ENCODE data around the gene TMUB2. TPM values are rescaled to one million over a fixed set of nuclear protein-coding genes. Genes with fewer than 3 reads are reported as not detected.

Gene TMUB2
- total RNA-seq, 2 experiments from 2014 or later = 21.3 to 25.9 TPM

GRCh38 chr17:44241106-44241624 is 54.4 kb downstream of the TMUB2 start:
- Histone ChIP-seq H3K79me2 (ENCODE audit: insufficient read depth, low read depth, low read length) (no peaks in the 10 kb centered on the region), H4K20me1 (ENCODE audit: insufficient read depth, low read length) (no peaks in the 10 kb centered on the region), H2AFZ (ENCODE audit: low read length) (peak overlapping the region; percentile 71), H3K4me1 (ENCODE audit: insufficient read depth, low read length, poor library complexity, severe bottlenecking) (peaks cover 25% of the 10 kb centered on the region), H3K4me2 (ENCODE audit: low read length) (peak overlapping the region; percentile 50), H3K4me3 (ENCODE audit: low read depth, low read length, poor library complexity, severe bottlenecking) (peak overlapping the region; percentile 15), H3K36me3 (ENCODE audit: insufficient read depth, low read length) (no peaks in the 10 kb centered on the region), H3K27ac (ENCODE audit: low read depth, low read length, poor library complexity, severe bottlenecking) (peak overlapping the region; percentile 23), H3K9me3 (ENCODE audit: low read length) (no peaks in the 10 kb centered on the region), H3K9me2 (ENCODE audit: insufficient read depth, low read length) (no peaks in the 10 kb centered on the region)
- DNase-seq (ENCODE audit: low spot score) = peak; percentile 71
- no TSS peak for BruUV-seq (replicated peaks)
- intact Hi-C loops (cut with micrococcal nuclease; ENCODE audit: unreplicated experiment) = no loop called here
- POLR2A ChIA-PET = interaction anchor here (0.6 kb wide), 2 partner anchors 308 to 473 kb away, joined by 4 read pairs; no protein-coding TSS in a partner anchor
- CTCF ChIA-PET (ENCODE audit: unreplicated experiment) = no interaction called here
- TF ChIP-seq EZH2phosphoT487 (IDR thresholded peaks at IDR 0.05; ENCODE audit: borderline replicate concordance, low read depth, low read length) (no peak), CTCF (conservative IDR thresholded peaks at IDR 0.05; ENCODE audit: low read length) (no peak)

Small RNA genes lying within 50 kb of the gene (microRNA-seq; reads per million reads assigned to microRNA genes)
- gene MIR6782 (ENCODE audit: borderline replicate concordance) = 3.0 reads per million

Small RNA genes lying within 50 kb of the gene (small RNA-seq; reads per million reads assigned to genes)
- not detected for gene MIR6782

Other genes with a start within 250 kb of the TMUB2 start
- not detected in 2 replicates for gene PPY, start 244.5 kb upstream of the TMUB2 start, total RNA-seq (2014; rRNA removed; shearing (Covaris generic))
- gene PPY, start 244.5 kb upstream of the TMUB2 start, total RNA-seq (2022) = not detected in 2 replicates
- not detected in 2 replicates for gene PYY, start 233.0 kb upstream of the TMUB2 start, total RNA-seq (2014; rRNA removed; shearing (Covaris generic))
- not detected in 2 replicates for gene PYY, start 233.0 kb upstream of the TMUB2 start, total RNA-seq (2022)
- 0.32 and 0.54 TPM in 2 replicates for gene NAGS, start 182.3 kb upstream of the TMUB2 start, total RNA-seq (2014; rRNA removed; shearing (Covaris generic))
- gene NAGS, start 182.3 kb upstream of the TMUB2 start, total RNA-seq (2022) = 0.61 and 1.5 TPM in 2 replicates
- 27.2 and 41.9 TPM in 2 replicates for gene TMEM101, start 172.0 kb upstream of the TMUB2 start, total RNA-seq (2014; rRNA removed; shearing (Covaris generic))
- 22.5 and 26.5 TPM in 2 replicates for gene TMEM101, start 172.0 kb upstream of the TMUB2 start, total RNA-seq (2022)
- 26.6 and 35.4 TPM in 2 replicates for gene LSM12, start 120.3 kb upstream of the TMUB2 start, total RNA-seq (2014; rRNA removed; shearing (Covaris generic))
- 67.9 and 68.0 TPM in 2 replicates for gene LSM12, start 120.3 kb upstream of the TMUB2 start, total RNA-seq (2022)
- 10.7 and 20.6 TPM in 2 replicates for gene G6PC3, start 116.2 kb upstream of the TMUB2 start, total RNA-seq (2014; rRNA removed; shearing (Covaris generic))
- gene G6PC3, start 116.2 kb upstream of the TMUB2 start, total RNA-seq (2022) = 41.4 and 46.1 TPM in 2 replicates
- gene HDAC5, start 63.3 kb upstream of the TMUB2 start, total RNA-seq (2014; rRNA removed; shearing (Covaris generic)) = 26.4 and 41.5 TPM in 2 replicates
- gene HDAC5, start 63.3 kb upstream of the TMUB2 start, total RNA-seq (2022) = 31.4 and 36.3 TPM in 2 replicates
- gene HROB, start 45.0 kb upstream of the TMUB2 start, total RNA-seq (2014; rRNA removed; shearing (Covaris generic)) = 10.9 and 13.3 TPM in 2 replicates
- 24.7 and 27.3 TPM in 2 replicates for gene HROB, start 45.0 kb upstream of the TMUB2 start, total RNA-seq (2022)
- gene ASB16, start 16.3 kb upstream of the TMUB2 start, total RNA-seq (2014; rRNA removed; shearing (Covaris generic)) = 0.44 and 0.57 TPM in 2 replicates
- gene ASB16, start 16.3 kb upstream of the TMUB2 start, total RNA-seq (2022) = 0.30 and 1.7 TPM in 2 replicates
- gene ATXN7L3, start 12.9 kb downstream of the TMUB2 start, total RNA-seq (2014; rRNA removed; shearing (Covaris generic)) = 57.7 and 66.5 TPM in 2 replicates
- 106 and 107 TPM in 2 replicates for gene ATXN7L3, start 12.9 kb downstream of the TMUB2 start, total RNA-seq (2022)
- 155 and 257 TPM in 2 replicates for gene UBTF, start 32.7 kb downstream of the TMUB2 start, total RNA-seq (2014; rRNA removed; shearing (Covaris generic))
- gene UBTF, start 32.7 kb downstream of the TMUB2 start, total RNA-seq (2022) = 215 and 228 TPM in 2 replicates
- gene SLC4A1, start 81.2 kb downstream of the TMUB2 start, total RNA-seq (2014; rRNA removed; shearing (Covaris generic)) = not detected in 2 replicates
- not detected in 2 replicates for gene SLC4A1, start 81.2 kb downstream of the TMUB2 start, total RNA-seq (2022)
- 0.09 TPM in 1 of 2 replicates, not detected in the other for gene RUNDC3A, start 121.6 kb downstream of the TMUB2 start, total RNA-seq (2014; rRNA removed; shearing (Covaris generic))
- gene RUNDC3A, start 121.6 kb downstream of the TMUB2 start, total RNA-seq (2022) = 0.24 TPM in 1 of 2 replicates, not detected in the other
- gene SLC25A39, start 137.9 kb downstream of the TMUB2 start, total RNA-seq (2014; rRNA removed; shearing (Covaris generic)) = 135 and 156 TPM in 2 replicates
- gene SLC25A39, start 137.9 kb downstream of the TMUB2 start, total RNA-seq (2022) = 142 and 159 TPM in 2 replicates
- gene GRN, start 158.3 kb downstream of the TMUB2 start, total RNA-seq (2014; rRNA removed; shearing (Covaris generic)) = 185 and 203 TPM in 2 replicates
- gene GRN, start 158.3 kb downstream of the TMUB2 start, total RNA-seq (2022) = 228 and 247 TPM in 2 replicates
- 3.4 and 8.8 TPM in 2 replicates for gene FAM171A2, start 176.9 kb downstream of the TMUB2 start, total RNA-seq (2014; rRNA removed; shearing (Covaris generic))
- gene FAM171A2, start 176.9 kb downstream of the TMUB2 start, total RNA-seq (2022) = 4.2 and 4.6 TPM in 2 replicates
- gene ITGA2B, start 202.7 kb downstream of the TMUB2 start, total RNA-seq (2014; rRNA removed; shearing (Covaris generic)) = 0.44 and 0.57 TPM in 2 replicates
- gene ITGA2B, start 202.7 kb downstream of the TMUB2 start, total RNA-seq (2022) = 0.46 and 0.63 TPM in 2 replicates